ENCODE results near the gene FBXL16. TPM values are rescaled to one million over a fixed set of nuclear protein-coding genes. Genes with fewer than 3 reads are reported as not detected.

FBXL16 gene
- total RNA-seq, 1 donor from 2014 or later, result not detected

DNA sequence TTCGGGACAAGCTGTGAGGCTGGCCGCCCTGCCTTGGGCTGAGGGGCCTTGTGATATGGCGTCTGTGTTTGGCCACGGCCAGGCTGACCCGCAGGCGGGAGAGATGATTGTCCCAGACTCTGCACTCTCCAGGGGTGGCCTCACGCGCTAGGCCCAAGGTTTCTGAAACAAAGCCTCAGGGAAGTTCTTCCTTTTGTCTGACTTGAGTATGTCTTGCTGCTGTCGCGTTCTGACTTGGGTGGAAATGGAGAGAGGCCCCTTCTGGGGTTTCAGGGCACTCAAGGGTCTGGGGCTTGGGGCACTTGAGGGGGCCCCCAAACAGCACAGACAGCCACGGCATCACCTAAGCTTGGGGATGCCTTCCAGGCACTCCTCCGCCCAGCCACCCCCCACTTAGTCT is 5.5 kb upstream of the FBXL16 start:
- peaks cover 52 to 61% (median 58%) of the 10 kb centered on the region in 3 donors for H3K27me3 ChIP-seq (ENCODE audit: control insufficient read depth in 3 of 3, insufficient read depth in 3 of 3, low read length in 3 of 3)
- H3K9ac ChIP-seq (ENCODE audit: low read depth in 1 of 3, low read length in 3 of 3), result no peak overlapping the region
- H3K4me1 ChIP-seq (ENCODE audit: control insufficient read depth in 3 of 3, insufficient read depth in 3 of 3, low read length in 3 of 3), result peaks cover 11 to 28% (median 13%) of the 10 kb centered on the region in 3 donors
- H3K36me3 ChIP-seq (ENCODE audit: control insufficient read depth in 3 of 3, insufficient read depth in 3 of 3, low read length in 3 of 3), result no peaks in the 10 kb centered on the region
- H3K9me3 ChIP-seq (ENCODE audit: control insufficient read depth in 3 of 3, low read length in 3 of 3), result no peaks in the 10 kb centered on the region
- H3K27ac ChIP-seq (ENCODE audit: low read depth, low read length), result no peak overlapping the region
- no peak overlapping the region for H3K4me3 ChIP-seq (ENCODE audit: low read length in 3 of 3)

DNA sequence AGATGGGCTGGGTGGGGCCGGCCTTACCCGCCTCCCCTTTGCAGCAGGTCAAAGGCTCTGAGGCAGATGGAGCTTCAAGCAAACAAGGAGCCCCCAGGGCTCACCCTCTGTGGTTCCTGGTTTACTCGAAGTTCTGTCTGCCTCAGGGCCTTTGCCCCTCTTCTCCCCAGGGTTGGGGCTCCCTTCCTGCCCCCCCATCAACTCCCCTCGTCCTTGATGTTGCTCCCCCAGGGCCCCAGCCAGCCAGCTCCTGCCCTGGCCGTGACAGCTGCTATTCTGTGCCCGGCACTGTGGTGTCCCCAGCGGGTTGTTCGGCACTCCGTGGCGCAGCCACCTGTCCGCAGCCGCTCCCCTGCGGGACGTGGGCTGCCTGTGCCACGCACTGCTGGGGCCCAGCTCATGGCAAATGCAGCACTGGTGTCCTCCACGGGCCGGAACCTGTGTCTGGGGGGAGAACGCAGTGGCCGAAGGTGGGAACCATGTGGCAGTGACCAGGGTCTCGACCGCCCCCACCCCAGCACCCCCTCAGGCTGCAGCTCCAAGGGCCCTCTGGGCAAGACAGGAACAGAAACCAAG is 5.0 kb upstream of the FBXL16 start:
- H3K27me3 ChIP-seq (ENCODE audit: control insufficient read depth in 3 of 3, insufficient read depth in 3 of 3, low read length in 3 of 3), result peaks cover 52 to 61% (median 58%) of the 10 kb centered on the region in 3 donors
- no peak overlapping the region for H3K9ac ChIP-seq (ENCODE audit: low read depth in 1 of 3, low read length in 3 of 3)

DNA sequence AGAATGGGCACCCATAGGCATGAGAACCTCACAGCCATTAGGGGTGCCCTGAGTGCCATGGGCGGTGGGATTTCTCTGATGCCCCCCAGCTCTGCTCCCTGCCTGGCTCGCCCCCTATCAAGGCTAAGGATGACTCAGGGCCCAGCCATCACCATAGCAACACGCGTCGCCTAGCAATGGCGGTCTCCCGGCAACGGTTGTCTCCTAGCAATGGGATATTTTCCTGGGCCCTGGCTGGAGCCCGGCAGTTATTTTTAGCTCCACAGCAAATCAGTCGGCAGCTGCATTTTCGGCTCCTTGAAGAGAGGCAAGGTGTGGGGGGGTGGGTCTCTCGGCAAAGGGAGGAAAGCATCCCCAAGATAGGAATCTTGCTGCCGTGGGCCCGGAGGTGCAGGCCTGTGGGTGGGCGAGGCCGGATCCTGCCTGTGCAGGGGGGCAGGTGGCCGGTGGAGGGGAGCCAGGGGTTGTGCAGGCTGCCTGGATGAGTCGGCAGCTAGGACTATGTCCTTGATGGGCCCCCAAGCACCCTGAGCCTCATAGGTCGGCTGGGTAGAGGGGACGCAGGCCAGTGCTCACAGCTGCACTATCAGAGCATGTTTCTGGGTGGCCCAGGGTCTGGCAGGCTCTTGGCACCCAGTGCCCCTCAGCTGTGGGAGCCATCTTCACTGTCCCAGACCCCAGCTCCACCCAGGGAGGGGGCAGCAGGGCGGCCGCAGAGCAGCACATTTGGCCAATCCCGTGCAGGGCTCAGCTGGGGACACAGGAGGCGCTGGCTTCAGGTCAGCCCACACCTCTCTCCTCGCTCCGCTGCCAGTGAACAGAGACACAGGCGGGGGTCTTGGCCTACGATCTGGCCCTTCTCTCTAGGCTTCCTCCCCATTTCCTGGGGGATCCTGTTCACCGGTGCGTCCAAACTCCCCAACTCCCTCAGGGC is 4.2 kb upstream of the FBXL16 start:
- Histone ChIP-seq H3K27me3 (ENCODE audit: control insufficient read depth in 3 of 3, insufficient read depth in 3 of 3, low read length in 3 of 3) (peaks cover 55 to 66% (median 60%) of the 10 kb centered on the region in 3 donors), H3K4me1 (ENCODE audit: control insufficient read depth in 3 of 3, insufficient read depth in 3 of 3, low read length in 3 of 3) (peaks cover 9 to 21% (median 9%) of the 10 kb centered on the region in 3 donors), H3K4me3 (ENCODE audit: low read length in 3 of 3) (no peak overlapping the region), H3K9ac (ENCODE audit: low read depth in 1 of 3, low read length in 3 of 3) (no peak overlapping the region), H3K36me3 (ENCODE audit: control insufficient read depth in 3 of 3, insufficient read depth in 3 of 3, low read length in 3 of 3) (no peaks in the 10 kb centered on the region), H3K9me3 (ENCODE audit: control insufficient read depth in 3 of 3, low read length in 3 of 3) (no peaks in the 10 kb centered on the region), H3K27ac (ENCODE audit: low read depth, low read length) (no peak overlapping the region)

More for the DNA sequence above, 5.0 kb upstream of the FBXL16 start:
- Histone ChIP-seq H3K9me3 (ENCODE audit: control insufficient read depth in 3 of 3, low read length in 3 of 3) (no peaks in the 10 kb centered on the region), H3K27ac (ENCODE audit: low read depth, low read length) (no peak overlapping the region), H3K4me1 (ENCODE audit: control insufficient read depth in 3 of 3, insufficient read depth in 3 of 3, low read length in 3 of 3) (peaks cover 9 to 24% (median 9%) of the 10 kb centered on the region in 3 donors), H3K4me3 (ENCODE audit: low read length in 3 of 3) (no peak overlapping the region), H3K36me3 (ENCODE audit: control insufficient read depth in 3 of 3, insufficient read depth in 3 of 3, low read length in 3 of 3) (no peaks in the 10 kb centered on the region)

DNA sequence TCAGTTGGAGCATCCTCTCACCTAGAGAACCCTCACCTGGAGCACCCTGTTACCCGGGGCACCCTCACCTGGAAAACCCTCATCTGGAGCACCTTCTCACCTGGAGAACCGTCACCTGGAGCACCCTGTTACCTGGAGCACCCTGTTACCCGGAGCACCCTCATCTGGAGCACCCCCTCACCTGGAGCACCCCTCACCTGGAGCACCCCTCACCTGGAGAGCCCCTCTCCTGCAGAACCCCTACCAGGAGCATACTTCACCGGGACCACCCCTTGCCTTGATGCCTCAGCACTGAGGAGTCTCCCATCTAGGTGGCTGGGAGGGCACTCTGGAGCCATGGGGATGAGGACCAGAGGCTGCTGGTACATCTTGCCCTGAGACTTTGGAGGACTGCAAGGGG is 3.4 kb upstream of the FBXL16 start:
- Histone ChIP-seq H3K9me3 (ENCODE audit: control insufficient read depth in 3 of 3, low read length in 3 of 3) (no peaks in the 10 kb centered on the region), H3K4me3 (ENCODE audit: low read length in 3 of 3) (no peak overlapping the region), H3K4me1 (ENCODE audit: control insufficient read depth in 3 of 3, insufficient read depth in 3 of 3, low read length in 3 of 3) (peaks cover under 1 to 14% (median 7%) of the 10 kb centered on the region in 3 donors), H3K36me3 (ENCODE audit: control insufficient read depth in 3 of 3, insufficient read depth in 3 of 3, low read length in 3 of 3) (no peaks in the 10 kb centered on the region), H3K27me3 (ENCODE audit: control insufficient read depth in 3 of 3, insufficient read depth in 3 of 3, low read length in 3 of 3) (peaks cover 64 to 73% (median 67%) of the 10 kb centered on the region in 3 donors), H3K27ac (ENCODE audit: low read depth, low read length) (no peak overlapping the region), H3K9ac (ENCODE audit: low read depth in 1 of 3, low read length in 3 of 3) (no peak overlapping the region)

DNA sequence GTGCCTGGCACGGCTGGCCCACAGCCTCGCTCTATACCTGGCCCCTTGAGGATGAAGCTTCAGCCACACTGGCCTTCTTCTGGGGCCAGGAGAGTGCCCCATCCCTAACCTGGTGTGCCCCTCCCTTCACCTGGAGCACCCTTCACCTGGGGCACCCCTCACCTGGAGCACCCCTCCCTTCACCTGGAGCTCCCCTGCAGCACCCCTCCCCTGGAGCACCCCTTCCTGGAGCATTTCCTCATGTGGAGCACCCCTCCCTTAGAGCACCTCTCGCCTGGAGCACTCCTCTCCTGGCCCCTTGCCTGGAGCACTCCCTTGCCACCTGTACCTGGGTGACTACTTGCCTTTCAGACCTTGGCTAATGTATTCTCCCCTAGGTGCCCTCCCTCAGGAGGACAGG is 2.4 kb upstream of the FBXL16 start:
- H3K9me3 ChIP-seq (ENCODE audit: control insufficient read depth in 3 of 3, low read length in 3 of 3), result no peaks in the 10 kb centered on the region
- peaks cover 0 to 13% (median 7%) of the 10 kb centered on the region in 3 donors for H3K4me1 ChIP-seq (ENCODE audit: control insufficient read depth in 3 of 3, insufficient read depth in 3 of 3, low read length in 3 of 3)
- H3K27ac ChIP-seq (ENCODE audit: low read depth, low read length), result no peak overlapping the region
- no peaks in the 10 kb centered on the region for H3K36me3 ChIP-seq (ENCODE audit: control insufficient read depth in 3 of 3, insufficient read depth in 3 of 3, low read length in 3 of 3)
- H3K27me3 ChIP-seq (ENCODE audit: control insufficient read depth in 3 of 3, insufficient read depth in 3 of 3, low read length in 3 of 3), result peaks cover 71 to 79% (median 73%) of the 10 kb centered on the region in 3 donors
- H3K4me3 ChIP-seq (ENCODE audit: low read length in 3 of 3), result no peak overlapping the region
- no peak overlapping the region for H3K9ac ChIP-seq (ENCODE audit: low read depth in 1 of 3, low read length in 3 of 3)

DNA sequence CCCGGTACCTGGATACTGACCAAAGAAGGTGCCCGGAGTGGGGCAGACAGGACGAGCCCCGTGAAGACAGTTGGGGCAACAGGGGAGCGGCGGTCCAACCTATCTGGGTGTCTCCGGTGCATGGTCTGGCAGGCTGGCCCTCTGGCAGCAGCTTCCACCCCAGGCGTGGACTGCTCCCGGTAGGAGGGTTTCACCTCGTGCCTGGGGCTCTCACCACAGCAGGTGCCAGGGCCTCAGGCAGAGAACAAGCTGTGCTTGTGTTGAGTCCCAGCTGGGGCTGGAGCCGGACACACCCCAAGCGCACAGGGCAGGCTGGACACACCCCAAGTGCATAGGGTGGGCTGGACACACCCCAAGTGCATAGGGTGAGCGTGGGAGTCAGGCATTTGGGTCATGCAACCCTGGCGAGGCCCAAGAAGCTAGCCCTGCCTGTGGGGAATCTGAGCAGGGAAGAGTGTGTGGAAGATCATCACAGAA is 1.5 kb upstream of the FBXL16 start:
- Histone ChIP-seq H3K9ac (ENCODE audit: low read depth in 1 of 3, low read length in 3 of 3) (no peak overlapping the region), H3K27ac (ENCODE audit: low read depth, low read length) (no peak overlapping the region), H3K4me3 (ENCODE audit: low read length in 3 of 3) (no peak overlapping the region), H3K36me3 (ENCODE audit: control insufficient read depth in 3 of 3, insufficient read depth in 3 of 3, low read length in 3 of 3) (no peaks in the 10 kb centered on the region), H3K4me1 (ENCODE audit: control insufficient read depth in 3 of 3, insufficient read depth in 3 of 3, low read length in 3 of 3) (peaks cover 0 to 10% (median 7%) of the 10 kb centered on the region in 3 donors), H3K27me3 (ENCODE audit: control insufficient read depth in 3 of 3, insufficient read depth in 3 of 3, low read length in 3 of 3) (peaks cover 80 to 88% (median 83%) of the 10 kb centered on the region in 3 donors), H3K9me3 (ENCODE audit: control insufficient read depth in 3 of 3, low read length in 3 of 3) (no peaks in the 10 kb centered on the region)

DNA sequence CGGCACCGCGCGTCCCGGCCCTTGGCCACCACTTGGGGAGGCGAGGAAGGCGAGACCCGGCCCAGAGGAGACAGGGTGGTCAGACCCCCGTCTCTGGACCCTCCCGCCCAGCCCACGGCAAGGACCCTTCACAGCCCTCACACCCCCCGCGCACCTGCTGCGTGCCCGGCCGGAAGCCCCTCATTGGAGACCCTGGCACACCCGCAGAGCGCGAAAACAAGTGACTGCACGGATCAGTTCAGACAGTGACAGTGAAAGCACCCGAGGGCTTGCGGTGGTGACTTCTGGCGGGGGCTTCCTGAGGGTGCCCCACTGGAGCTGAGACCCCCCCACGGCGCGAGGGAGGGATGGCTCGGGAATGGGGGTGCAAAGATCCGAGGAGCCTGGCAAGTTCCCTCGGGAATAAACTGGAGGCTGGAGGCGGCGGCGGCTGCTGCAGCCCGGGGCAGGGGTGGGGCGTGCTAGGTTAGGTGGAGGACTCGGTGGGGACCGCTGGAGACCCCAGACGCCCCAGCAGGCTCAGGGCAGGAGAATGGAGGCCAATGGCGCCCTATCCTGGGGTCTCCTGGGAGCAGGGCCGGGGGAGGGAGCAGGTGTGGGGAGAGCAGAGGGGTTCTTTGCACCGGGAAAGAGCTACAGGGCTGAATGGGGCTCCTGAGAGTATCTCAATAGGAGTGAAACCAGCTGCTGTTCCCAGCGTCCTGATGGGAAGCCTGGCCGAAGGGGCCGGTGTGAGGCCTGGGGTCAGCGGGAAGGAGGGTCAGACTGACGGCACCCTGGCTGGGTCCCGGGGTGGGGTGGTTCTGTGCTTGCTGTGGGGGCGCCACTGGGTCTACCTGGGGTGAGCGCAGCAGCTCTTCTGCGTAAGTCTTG is 824 bp upstream of the FBXL16 start:
- peaks cover 84 to 93% (median 87%) of the 10 kb centered on the region in 3 donors for H3K27me3 ChIP-seq (ENCODE audit: control insufficient read depth in 3 of 3, insufficient read depth in 3 of 3, low read length in 3 of 3)
- H3K27ac ChIP-seq (ENCODE audit: low read depth, low read length), result no peak overlapping the region
- no peaks in the 10 kb centered on the region for H3K36me3 ChIP-seq (ENCODE audit: control insufficient read depth in 3 of 3, insufficient read depth in 3 of 3, low read length in 3 of 3)
- H3K4me1 ChIP-seq (ENCODE audit: control insufficient read depth in 3 of 3, insufficient read depth in 3 of 3, low read length in 3 of 3), result peaks cover 0 to 10% (median 4%) of the 10 kb centered on the region in 3 donors
- H3K9me3 ChIP-seq (ENCODE audit: control insufficient read depth in 3 of 3, low read length in 3 of 3), result no peaks in the 10 kb centered on the region
- no peak overlapping the region for H3K9ac ChIP-seq (ENCODE audit: low read depth in 1 of 3, low read length in 3 of 3)
- no peak overlapping the region for H3K4me3 ChIP-seq (ENCODE audit: low read length in 3 of 3)

DNA sequence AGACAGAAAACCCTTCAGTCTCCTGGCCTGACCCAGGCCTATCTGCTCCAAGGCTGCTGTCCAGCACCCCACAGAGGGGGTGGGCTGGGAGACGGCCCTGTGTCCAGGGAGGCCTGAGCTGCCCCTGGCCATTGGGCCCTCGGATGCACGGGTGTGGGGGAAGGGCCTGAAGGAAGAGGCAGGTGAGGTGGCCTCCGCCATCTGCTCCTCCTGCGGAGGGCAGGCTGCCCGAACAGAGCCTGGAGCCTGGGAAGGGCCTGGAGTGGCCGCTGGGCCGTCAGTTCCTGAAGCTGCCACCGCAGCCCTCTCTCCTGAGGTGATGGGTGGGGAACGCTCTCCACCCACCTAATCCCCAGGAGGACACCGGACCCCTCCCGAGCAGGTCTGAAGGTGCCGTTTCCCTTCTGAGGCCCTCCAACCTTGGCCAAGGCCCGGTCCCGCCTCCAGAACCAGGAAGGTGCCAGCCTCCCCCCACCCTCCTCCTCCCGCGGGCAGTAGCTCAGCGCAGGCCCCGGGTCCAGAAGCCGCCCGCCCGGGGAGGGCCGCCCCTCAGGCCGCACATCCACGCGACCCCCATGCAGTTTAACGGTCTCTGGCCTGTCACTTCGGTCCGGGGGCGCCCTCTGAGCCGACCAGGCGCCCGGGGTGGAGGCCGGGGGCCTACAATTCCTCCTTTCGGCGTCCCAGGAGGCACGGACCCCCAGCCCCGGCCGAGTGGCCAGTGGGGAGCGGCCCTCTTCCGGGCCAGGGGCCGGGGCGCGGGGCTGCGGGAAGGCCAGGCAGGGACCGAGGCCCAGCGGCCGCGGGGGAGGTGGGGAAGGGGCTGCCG is 835 bp downstream of the FBXL16 start:
- no peak overlapping the region for H3K4me3 ChIP-seq (ENCODE audit: low read length in 3 of 3)

DNA sequence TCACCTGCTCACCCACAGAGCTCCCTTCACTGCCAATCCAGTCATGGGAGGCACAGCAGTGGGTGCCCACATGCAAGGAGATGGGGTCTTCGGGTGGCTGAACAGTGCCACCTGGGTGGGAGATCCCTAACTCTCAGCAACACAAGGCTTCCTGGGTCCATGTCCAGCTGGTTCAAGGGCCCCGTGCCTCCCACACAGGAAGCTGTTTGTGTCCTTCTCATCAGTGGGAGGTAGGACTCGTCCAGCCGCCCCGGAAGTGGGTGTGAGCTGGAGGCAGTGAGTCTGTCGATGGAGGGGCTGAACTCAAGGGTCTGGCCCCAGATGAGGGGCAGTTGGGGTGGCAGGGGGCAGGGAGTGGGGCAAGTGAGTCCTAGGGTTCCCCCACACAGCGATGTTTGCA is 1.6 kb downstream of the FBXL16 start:
- Histone ChIP-seq H3K9me3 (ENCODE audit: control insufficient read depth in 3 of 3, low read length in 3 of 3) (no peaks in the 10 kb centered on the region), H3K4me3 (ENCODE audit: low read length in 3 of 3) (no peak overlapping the region), H3K27ac (ENCODE audit: low read depth, low read length) (no peak overlapping the region), H3K27me3 (ENCODE audit: control insufficient read depth in 3 of 3, insufficient read depth in 3 of 3, low read length in 3 of 3) (peaks cover 74 to 90% (median 88%) of the 10 kb centered on the region in 3 donors), H3K36me3 (ENCODE audit: control insufficient read depth in 3 of 3, insufficient read depth in 3 of 3, low read length in 3 of 3) (no peaks in the 10 kb centered on the region), H3K4me1 (ENCODE audit: control insufficient read depth in 3 of 3, insufficient read depth in 3 of 3, low read length in 3 of 3) (peaks cover 0 to 4% (median 0%) of the 10 kb centered on the region in 3 donors), H3K9ac (ENCODE audit: low read depth in 1 of 3, low read length in 3 of 3) (no peak overlapping the region)

More for the DNA sequence above, 835 bp downstream of the FBXL16 start:
- Histone ChIP-seq H3K27ac (ENCODE audit: low read depth, low read length) (no peak overlapping the region), H3K9ac (ENCODE audit: low read depth in 1 of 3, low read length in 3 of 3) (no peak overlapping the region), H3K4me1 (ENCODE audit: control insufficient read depth in 3 of 3, insufficient read depth in 3 of 3, low read length in 3 of 3) (peaks cover 0 to 5% (median 2%) of the 10 kb centered on the region in 3 donors), H3K36me3 (ENCODE audit: control insufficient read depth in 3 of 3, insufficient read depth in 3 of 3, low read length in 3 of 3) (no peaks in the 10 kb centered on the region), H3K27me3 (ENCODE audit: control insufficient read depth in 3 of 3, insufficient read depth in 3 of 3, low read length in 3 of 3) (peaks cover 75 to 91% (median 86%) of the 10 kb centered on the region in 3 donors), H3K9me3 (ENCODE audit: control insufficient read depth in 3 of 3, low read length in 3 of 3) (no peaks in the 10 kb centered on the region)

Data from skeletal muscle tissue (tissue), 4 donors.